ENCODE results near the gene CCDC116. TPM values are rescaled to one million over a fixed set of nuclear protein-coding genes. Genes with fewer than 3 reads are reported as not detected.
A peak's percentile ranks its signal among the peaks of the same experiment; 100 is the strongest.

The CCDC116 gene
- total RNA-seq, 1 donor from 2014 or later, result 1.3 TPM

GRCh38 chr22:21622919-21623647, 9.5 kb upstream of the CCDC116 start:
- H3K27ac Mint-ChIP-seq, result no peak overlapping the region

GRCh38 chr22:21623648-21623970, 9.0 kb upstream of the CCDC116 start:
- Mint-ChIP-seq H3K27me3 (ENCODE audit: low read depth) (no peaks in the 10 kb centered on the region), H3K4me3 (no peak overlapping the region), H3K9me3 (no peaks in the 10 kb centered on the region), H3K4me1 (peaks cover 7% of the 10 kb centered on the region), H3K36me3 (peaks cover 7% of the 10 kb centered on the region), H3K27ac (no peak overlapping the region)
- TF ChIP-seq, protein P1, sequence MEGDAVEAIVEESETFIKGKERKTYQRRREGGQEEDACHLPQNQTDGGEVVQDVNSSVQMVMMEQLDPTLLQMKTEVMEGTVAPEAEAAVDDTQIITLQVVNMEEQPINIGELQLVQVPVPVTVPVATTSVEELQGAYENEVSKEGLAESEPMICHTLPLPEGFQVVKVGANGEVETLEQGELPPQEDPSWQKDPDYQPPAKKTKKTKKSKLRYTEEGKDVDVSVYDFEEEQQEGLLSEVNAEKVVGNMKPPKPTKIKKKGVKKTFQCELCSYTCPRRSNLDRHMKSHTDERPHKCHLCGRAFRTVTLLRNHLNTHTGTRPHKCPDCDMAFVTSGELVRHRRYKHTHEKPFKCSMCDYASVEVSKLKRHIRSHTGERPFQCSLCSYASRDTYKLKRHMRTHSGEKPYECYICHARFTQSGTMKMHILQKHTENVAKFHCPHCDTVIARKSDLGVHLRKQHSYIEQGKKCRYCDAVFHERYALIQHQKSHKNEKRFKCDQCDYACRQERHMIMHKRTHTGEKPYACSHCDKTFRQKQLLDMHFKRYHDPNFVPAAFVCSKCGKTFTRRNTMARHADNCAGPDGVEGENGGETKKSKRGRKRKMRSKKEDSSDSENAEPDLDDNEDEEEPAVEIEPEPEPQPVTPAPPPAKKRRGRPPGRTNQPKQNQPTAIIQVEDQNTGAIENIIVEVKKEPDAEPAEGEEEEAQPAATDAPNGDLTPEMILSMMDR (IDR thresholded peaks at IDR 0.05; ENCODE audit: unreplicated experiment), result no peak
- DNase-seq (ENCODE audit: low spot score in 2 of 2, unreplicated experiment in 2 of 2), result no peak

More at GRCh38 chr22:21622919-21623647, 9.5 kb upstream of the CCDC116 start:
- TF ChIP-seq, protein P1 (IDR thresholded peaks at IDR 0.05; ENCODE audit: unreplicated experiment), result no peak
- H3K4me3 Mint-ChIP-seq, result no peak overlapping the region
- H3K4me1 Mint-ChIP-seq, result peaks cover 4% of the 10 kb centered on the region
- H3K9me3 Mint-ChIP-seq, result no peaks in the 10 kb centered on the region
- DNase-seq (ENCODE audit: low spot score in 2 of 2, unreplicated experiment in 2 of 2), result no peak
- H3K36me3 Mint-ChIP-seq, result peaks cover 4% of the 10 kb centered on the region
- H3K27me3 Mint-ChIP-seq (ENCODE audit: low read depth), result no peaks in the 10 kb centered on the region

- peaks cover 7% of the 10 kb centered on the region for H3K36me3 Mint-ChIP-seq
- H3K4me1 Mint-ChIP-seq, result peaks cover 9% of the 10 kb centered on the region
- DNase-seq (ENCODE audit: low spot score in 2 of 2, unreplicated experiment in 2 of 2), result no peak
- H3K27me3 Mint-ChIP-seq (ENCODE audit: low read depth), result no peaks in the 10 kb centered on the region
- H3K9me3 Mint-ChIP-seq, result no peaks in the 10 kb centered on the region
- peak overlapping the region; percentile 58 for H3K27ac Mint-ChIP-seq
- TF ChIP-seq, protein P1 (IDR thresholded peaks at IDR 0.05; ENCODE audit: unreplicated experiment), result no peak
- H3K4me3 Mint-ChIP-seq, result no peak overlapping the region
Measured at GRCh38 chr22:21624120-21624879, 8.3 kb upstream of the CCDC116 start.

DNA sequence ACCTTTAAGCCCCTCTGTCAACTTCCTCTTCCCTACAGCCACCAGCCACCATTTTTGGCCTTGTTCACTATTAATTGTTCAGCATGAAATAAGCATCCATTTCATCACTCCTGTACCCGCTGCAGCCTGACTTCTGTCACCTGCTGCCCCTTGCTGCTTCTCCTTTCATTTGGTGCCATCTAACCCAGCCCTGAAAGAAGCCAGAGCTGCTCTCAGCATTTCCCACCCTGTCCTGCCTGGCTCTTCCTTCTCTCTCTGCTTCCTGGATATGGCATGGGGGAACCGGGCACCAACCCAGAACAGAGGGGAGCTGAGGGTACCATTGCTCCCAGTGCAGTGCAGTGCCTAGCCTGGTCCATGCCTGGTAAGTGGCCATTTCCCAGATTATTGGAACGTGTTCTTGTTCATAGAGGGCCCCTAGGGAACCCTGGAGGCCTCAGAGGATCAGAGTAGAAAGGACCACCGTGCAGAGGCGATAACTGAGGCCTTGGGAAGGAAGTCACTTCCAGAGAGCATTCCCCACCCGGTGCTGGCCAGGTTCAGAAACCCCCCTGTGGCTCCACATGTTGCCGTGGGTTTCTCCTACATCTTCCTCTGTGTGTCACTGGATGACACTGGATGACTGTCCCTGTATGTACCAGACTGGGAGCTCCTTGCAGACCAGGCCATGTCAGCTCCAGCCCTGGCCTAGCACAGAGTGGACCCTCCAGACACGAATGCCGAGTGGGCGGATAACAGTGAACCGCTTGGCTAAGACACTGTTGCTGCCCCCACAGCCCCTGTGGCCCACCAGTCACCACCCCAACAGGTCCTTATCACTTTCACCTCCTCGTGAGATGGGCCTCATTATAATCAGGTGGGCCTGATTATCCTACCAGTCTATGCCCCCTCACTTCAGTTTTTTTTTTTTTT, 7.4 kb upstream of the CCDC116 start:
- no peaks in the 10 kb centered on the region for H3K27me3 Mint-ChIP-seq (ENCODE audit: low read depth)
- H3K4me3 Mint-ChIP-seq, result no peak overlapping the region
- H3K27ac Mint-ChIP-seq, result peak overlapping the region; percentile 58
- no peak for DNase-seq (ENCODE audit: low spot score in 2 of 2, unreplicated experiment in 2 of 2)
- H3K4me1 Mint-ChIP-seq, result peaks cover 9% of the 10 kb centered on the region
- H3K9me3 Mint-ChIP-seq, result no peaks in the 10 kb centered on the region
- TF ChIP-seq, protein P1 (IDR thresholded peaks at IDR 0.05; ENCODE audit: unreplicated experiment), result no peak
- H3K36me3 Mint-ChIP-seq, result peaks cover 7% of the 10 kb centered on the region

- Mint-ChIP-seq H3K27ac (peak overlapping the region; percentile 40), H3K4me3 (no peak overlapping the region), H3K27me3 (ENCODE audit: low read depth) (no peaks in the 10 kb centered on the region), H3K9me3 (no peaks in the 10 kb centered on the region), H3K36me3 (peaks cover 7% of the 10 kb centered on the region), H3K4me1 (peaks cover 9% of the 10 kb centered on the region)
- DNase-seq (ENCODE audit: low spot score in 2 of 2, unreplicated experiment in 2 of 2), result no peak
- TF ChIP-seq, protein P1 (IDR thresholded peaks at IDR 0.05; ENCODE audit: unreplicated experiment), result no peak
Measured at GRCh38 chr22:21626073-21626734, 6.4 kb upstream of the CCDC116 start.

Data from mesothelial cell of epicardium (in vitro differentiated cells).